ENCODE measurements around the gene PHF20. TPM values are rescaled to one million over a fixed set of nuclear protein-coding genes. Genes with fewer than 3 reads are reported as not detected.

Gene PHF20
- total and polyA plus RNA-seq, 2 of the 8 experiments (the other 6 are each of a cell fraction or from before 2014, with no cell fraction given), result 25.6 to 70.1 TPM

GRCh38 chr20:35826397-35826998 lies 54.7 kb downstream of the PHF20 start:
- WGBS, 2 experiments (ENCODE audit: extremely low coverage in 1 of 2, insufficient coverage in 1 of 2, insufficient read length in 1 of 2, insufficient replicate concordance in 2 of 2, low coverage in 1 of 2, low lambda C conversion rate in 2 of 2, missing lambda C conversion rate in 1 of 2), result 79% methylated on average over 1 of the region's 1 CpG; no CpG with 5 or more reads in 1 of the 2 experiments
- peaks cover 0 to 2% of the 10 kb centered on the region in 2 experiments for H4K20me1 ChIP-seq (replicated peaks in 1 of 2; ENCODE audit: control insufficient read depth in 1 of 2, insufficient read depth in 2 of 2, low read length in 2 of 2)

More at GRCh38 chr20:35826397-35826998, 54.7 kb downstream of the PHF20 start:
- no peak for DNase-seq (ENCODE audit: low read depth in 1 of 2, low spot score in 2 of 2)
- Histone ChIP-seq H3K27me3 (replicated peaks in 1 of 4; ENCODE audit: control insufficient read depth in 3 of 4, extremely low read depth in 1 of 4, insufficient read depth in 3 of 4, low read length in 3 of 4) (no peaks in the 10 kb centered on the region), H3K4me3 (ENCODE audit: extremely low read depth in 1 of 4, insufficient read depth in 2 of 4, low read depth in 3 of 4, low read length in 4 of 4) (no peak overlapping the region), H2BK5ac (ENCODE audit: low read depth, low read length) (no peak overlapping the region), H3K4me2 (ENCODE audit: insufficient read depth in 1 of 2, low read depth in 2 of 2, low read length in 2 of 2) (no peak overlapping the region), H3K56ac (replicated peaks; ENCODE audit: insufficient read length, low read depth, low read length) (no peak overlapping the region), H4K8ac (ENCODE audit: extremely low read depth, insufficient read depth, low read length) (no peak overlapping the region), H3K4ac (replicated peaks; ENCODE audit: insufficient read length, low read depth, low read length) (no peak overlapping the region), H2AFZ (ENCODE audit: low read length) (no peak overlapping the region), H4K91ac (replicated peaks; ENCODE audit: insufficient read length, low read length) (no peak overlapping the region), H3K18ac (ENCODE audit: extremely low read depth, low read length) (no peak overlapping the region), H3K9me3 (ENCODE audit: insufficient read depth in 2 of 2, low read depth in 1 of 2, low read length in 1 of 2) (no peaks in the 10 kb centered on the region), H3K23me2 (ENCODE audit: low read depth, low read length) (0 out of 2 replicates have a peak, but pooled peaks cover 2% of the 10 kb centered on the region), H3K79me1 (ENCODE audit: low read depth, low read length) (peaks cover 6% of the 10 kb centered on the region; the same call in 1 of the 2 replicates), H3K36me3 (ENCODE audit: control insufficient read depth in 2 of 4, insufficient read depth in 4 of 4, low read length in 3 of 4) (no peaks in the 10 kb centered on the region; a peak in 1 of 8 replicates), H2BK20ac (ENCODE audit: low read length) (no peak overlapping the region), H3K4me1 (replicated peaks in 1 of 4; ENCODE audit: control insufficient read depth in 3 of 4, insufficient read depth in 4 of 4, low read length in 3 of 4) (no peaks in the 10 kb centered on the region), H4K5ac (ENCODE audit: insufficient read length, low read depth, low read length) (no peak overlapping the region), H3K27ac (ENCODE audit: low read depth, low read length) (no peak overlapping the region), H2BK120ac (replicated peaks; ENCODE audit: low read depth, low read length) (no peak overlapping the region), H3K14ac (ENCODE audit: insufficient read length) (no peak overlapping the region), H2BK12ac (ENCODE audit: low read depth, low read length) (no peak overlapping the region), H3K79me2 (ENCODE audit: control insufficient read depth in 1 of 2, insufficient read depth in 2 of 2, low read length in 2 of 2) (peaks cover 0 to 11% of the 10 kb centered on the region in 2 experiments; a peak in 1 of 4 replicates), H2BK15ac (ENCODE audit: low read length) (no peak overlapping the region), H3K9ac (replicated peaks in 1 of 4; ENCODE audit: extremely low read depth in 1 of 4, low read depth in 3 of 4, low read length in 3 of 4) (no peak overlapping the region), H3K23ac (ENCODE audit: insufficient read length) (no peak overlapping the region), H2AK5ac (ENCODE audit: low read depth, low read length) (no peak overlapping the region)
- no peak for FAIRE-seq
- POLR2A ChIA-PET (ENCODE audit: partially characterized antibody), result interaction anchor here (1.3 to 1.8 kb wide), 4 partner anchors 11 to 92 kb away, joined by 3 to 6 read pairs (median 4); partner anchors contain the start of gene RBM39
- TF ChIP-seq SIX5 (IDR thresholded peaks at IDR 0.05; ENCODE audit: low read depth, low read length) (no peak), ASH2L (IDR thresholded peaks at IDR 0.05; ENCODE audit: low read length) (no peak), KDM1A (IDR thresholded peaks at IDR 0.05; ENCODE audit: borderline replicate concordance, low read length) (no peak), USF2 (IDR thresholded peaks at IDR 0.05; ENCODE audit: low read length) (no peak), BCL11A (IDR thresholded peaks at IDR 0.05; ENCODE audit: low read depth in 2 of 2, low read length in 2 of 2) (no peak)
- CTCF ChIA-PET (ENCODE audit: partially characterized antibody), result no interaction called here
